Measurements from ENCODE around the gene SUSD4.

- TF ChIP-seq YY1 (IDR thresholded peaks at IDR 0.05; ENCODE audit: insufficient read depth, insufficient read length) (no peak), ZNF274 (IDR thresholded peaks at IDR 0.05; ENCODE audit: low read depth, low read length) (no peak)
Measured at GRCh38 chr1:223413216-223413615, 49.2 kb upstream of the SUSD4 start.
